Calu3 (cell line): ENCODE measurements around the gene HEBP2. TPM values are rescaled to one million over a fixed set of nuclear protein-coding genes. Genes with fewer than 3 reads are reported as not detected.
A peak's percentile ranks its signal among the peaks of the same experiment; 100 is the strongest.

Experiments used
- BruUV-seq: library from RNA; stranded (reverse); fragments of 400-500 nt; replicated peaks from 2 replicates; lab custom pipeline; 2021; lab: Mats Ljungman, UMichigan
- CTCF ChIA-PET: fragments of 300-600 bp; sonication (Branson Sonifier 250); formaldehyde crosslinking; loops from one replicate; lab custom pipeline; 2022; ENCODE audit warnings: antibody characterized with exemption; lab: Charles Lee
- DNase-seq: peaks from one replicate; pipeline ENCODE4 v3.0.0; 2022
- H3K27ac Mint-ChIP-seq: one replicate; pipeline ENCODE4 v1.8.0; 2022; ENCODE audit warnings: mixed read lengths; ENCODE audit not compliant: unreplicated experiment
- H3K27me3 Mint-ChIP-seq: one replicate; pipeline ENCODE4 v1.8.0; 2022; ENCODE audit warnings: mixed read lengths; ENCODE audit not compliant: unreplicated experiment
- H3K36me3 Mint-ChIP-seq: one replicate; pipeline ENCODE4 v1.8.0; 2022; ENCODE audit warnings: mild to moderate bottlenecking, moderate library complexity, mixed read lengths; ENCODE audit not compliant: insufficient read depth, unreplicated experiment
- H3K4me1 Mint-ChIP-seq: one replicate; pipeline ENCODE4 v1.8.0; 2022; ENCODE audit warnings: mild to moderate bottlenecking, low read depth, mixed read lengths; ENCODE audit not compliant: unreplicated experiment
- H3K4me3 Mint-ChIP-seq: one replicate; pipeline ENCODE4 v1.8.0; 2022; ENCODE audit warnings: mild to moderate bottlenecking, low read depth, moderate library complexity, mixed read lengths; ENCODE audit not compliant: unreplicated experiment
- H3K9me3 Mint-ChIP-seq: one replicate; pipeline ENCODE4 v1.8.0; 2022; ENCODE audit warnings: low read depth, mixed read lengths; ENCODE audit not compliant: unreplicated experiment
- intact Hi-C: fragments of 100-400 bp; cut with micrococcal nuclease; formaldehyde crosslinking; loops from one replicate; pipeline ENCODE4 v1.10.0; 2022; ENCODE audit not compliant: unreplicated experiment
- total RNA-seq: library from RNA; stranded (reverse); gene quantifications from 2 replicates; pipeline ENCODE4 v1.2.3, GENCODE V29; 2022
- TF ChIP-seq, protein P1 (sequence below): fragments of 200-600 bp; IDR thresholded peaks from one replicate; pipeline ENCODE4 v1.8.0; 2022; ENCODE audit warnings: antibody characterized with exemption; ENCODE audit not compliant: unreplicated experiment

The HEBP2 gene
- total RNA-seq, 1 experiment from 2014 or later = 33.4 TPM

DNA sequence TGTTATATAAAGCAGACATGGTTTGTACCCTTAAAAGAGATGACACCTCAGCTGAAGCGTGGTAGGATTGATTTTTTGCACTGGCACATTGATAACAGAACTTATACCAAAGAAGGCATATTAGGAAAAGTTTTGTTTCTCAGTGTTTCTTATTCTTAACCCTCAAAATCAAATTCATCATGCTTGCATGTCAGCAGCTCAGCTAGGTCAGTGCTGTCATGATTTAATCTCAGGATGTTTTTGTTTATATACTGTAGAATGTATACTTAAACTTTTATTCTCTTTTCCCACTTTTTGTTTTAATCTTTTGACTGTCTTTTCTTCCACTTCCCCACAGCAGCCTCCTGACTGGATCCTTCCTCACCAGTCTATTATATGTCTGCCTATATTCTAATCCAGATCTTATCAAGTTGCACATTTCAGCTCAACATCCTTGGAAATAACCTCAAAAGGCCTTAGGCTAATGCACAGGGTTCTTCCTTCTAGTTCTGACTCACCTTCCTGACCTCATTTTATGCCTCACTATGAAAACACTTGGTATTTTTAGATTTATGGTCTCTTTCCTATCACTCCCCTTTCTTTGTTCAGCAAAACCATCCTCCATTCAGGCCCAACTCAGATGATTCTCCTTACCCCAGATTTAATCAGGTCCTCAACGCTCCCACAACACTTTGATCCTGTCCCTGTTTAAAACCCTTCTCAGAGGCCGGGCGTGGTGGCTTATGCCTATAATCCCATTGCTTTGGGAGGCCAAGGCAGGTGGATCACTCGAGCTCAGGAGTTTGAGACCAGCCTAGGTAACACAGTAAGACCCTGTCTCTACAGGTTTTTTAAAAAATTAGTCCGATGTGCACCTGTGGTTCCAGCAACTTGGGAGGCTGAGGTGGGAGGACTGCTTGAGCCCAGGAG is 7.2 kb downstream of the HEBP2 start:
- intact Hi-C loops = no loop called here
- Mint-ChIP-seq H3K9me3 (no peaks in the 10 kb centered on the region), H3K36me3 (peaks cover 23% of the 10 kb centered on the region), H3K4me3 (no peak overlapping the region), H3K27ac (no peak overlapping the region), H3K27me3 (no peaks in the 10 kb centered on the region), H3K4me1 (peaks cover 10% of the 10 kb centered on the region)
- no TSS peak for BruUV-seq
- CTCF ChIA-PET = interaction anchor here (0.7 kb wide), 1 partner anchor 82 kb away, joined by 6 read pairs; no protein-coding TSS in a partner anchor
- no peak for DNase-seq
- TF ChIP-seq, protein P1, sequence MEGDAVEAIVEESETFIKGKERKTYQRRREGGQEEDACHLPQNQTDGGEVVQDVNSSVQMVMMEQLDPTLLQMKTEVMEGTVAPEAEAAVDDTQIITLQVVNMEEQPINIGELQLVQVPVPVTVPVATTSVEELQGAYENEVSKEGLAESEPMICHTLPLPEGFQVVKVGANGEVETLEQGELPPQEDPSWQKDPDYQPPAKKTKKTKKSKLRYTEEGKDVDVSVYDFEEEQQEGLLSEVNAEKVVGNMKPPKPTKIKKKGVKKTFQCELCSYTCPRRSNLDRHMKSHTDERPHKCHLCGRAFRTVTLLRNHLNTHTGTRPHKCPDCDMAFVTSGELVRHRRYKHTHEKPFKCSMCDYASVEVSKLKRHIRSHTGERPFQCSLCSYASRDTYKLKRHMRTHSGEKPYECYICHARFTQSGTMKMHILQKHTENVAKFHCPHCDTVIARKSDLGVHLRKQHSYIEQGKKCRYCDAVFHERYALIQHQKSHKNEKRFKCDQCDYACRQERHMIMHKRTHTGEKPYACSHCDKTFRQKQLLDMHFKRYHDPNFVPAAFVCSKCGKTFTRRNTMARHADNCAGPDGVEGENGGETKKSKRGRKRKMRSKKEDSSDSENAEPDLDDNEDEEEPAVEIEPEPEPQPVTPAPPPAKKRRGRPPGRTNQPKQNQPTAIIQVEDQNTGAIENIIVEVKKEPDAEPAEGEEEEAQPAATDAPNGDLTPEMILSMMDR = no peak

DNA sequence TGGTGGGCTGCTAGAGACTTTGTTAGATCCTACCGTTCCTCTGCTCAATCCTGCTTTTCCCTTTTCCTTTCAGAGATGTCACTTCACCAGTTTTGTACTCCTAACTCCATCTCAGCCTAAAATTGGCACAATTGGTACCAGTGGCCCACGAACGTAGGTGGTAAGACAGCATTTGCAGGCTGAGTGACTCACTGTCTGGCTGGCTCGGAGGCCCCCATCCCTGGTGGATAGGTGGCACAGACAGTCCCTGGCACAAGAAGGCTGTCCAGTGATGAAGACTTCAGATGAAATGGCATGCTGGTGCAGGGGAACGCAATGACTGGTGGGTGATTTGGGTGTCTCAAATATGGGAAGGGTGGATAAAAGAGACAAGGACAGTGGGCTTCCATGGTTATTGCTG is 11.1 kb downstream of the HEBP2 start:
- H3K9me3 Mint-ChIP-seq = no peaks in the 10 kb centered on the region
- no peak overlapping the region for H3K27ac Mint-ChIP-seq
- TF ChIP-seq, protein P1 = no peak
- H3K36me3 Mint-ChIP-seq = peaks cover 33% of the 10 kb centered on the region
- H3K4me3 Mint-ChIP-seq = no peak overlapping the region
- BruUV-seq = no TSS peak
- no peak for DNase-seq
- H3K27me3 Mint-ChIP-seq = no peaks in the 10 kb centered on the region
- no peaks in the 10 kb centered on the region for H3K4me1 Mint-ChIP-seq
- CTCF ChIA-PET = no interaction called here
- intact Hi-C loops = no loop called here

DNA sequence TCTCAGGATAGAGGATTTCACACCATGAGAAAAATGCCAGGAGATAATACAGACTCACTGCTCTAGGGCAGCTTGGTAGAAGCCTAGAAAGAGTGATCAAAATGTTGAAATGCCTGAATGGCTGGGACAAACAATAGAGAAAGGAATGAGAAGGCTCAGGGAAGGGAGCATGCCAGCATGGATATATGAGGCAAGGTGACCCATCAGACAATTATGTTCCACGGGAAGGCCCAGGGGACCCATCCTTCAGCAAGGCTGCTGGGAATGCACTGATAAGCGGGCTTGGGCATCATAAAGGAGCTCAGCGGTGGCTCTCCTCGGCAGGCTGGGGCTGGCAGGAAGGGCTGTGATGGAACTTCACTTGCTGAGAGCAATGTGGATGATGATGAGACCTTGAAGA is 12.2 kb downstream of the HEBP2 start:
- H3K27ac Mint-ChIP-seq = peak overlapping the region; percentile 13
- TF ChIP-seq, protein P1 = no peak
- peaks cover 36% of the 10 kb centered on the region for H3K36me3 Mint-ChIP-seq
- H3K27me3 Mint-ChIP-seq = no peaks in the 10 kb centered on the region
- DNase-seq = no peak
- no peak overlapping the region for H3K4me3 Mint-ChIP-seq
- CTCF ChIA-PET = no interaction called here
- no peaks in the 10 kb centered on the region for H3K4me1 Mint-ChIP-seq
- H3K9me3 Mint-ChIP-seq = no peaks in the 10 kb centered on the region
- intact Hi-C loops = no loop called here
- no TSS peak for BruUV-seq

DNA sequence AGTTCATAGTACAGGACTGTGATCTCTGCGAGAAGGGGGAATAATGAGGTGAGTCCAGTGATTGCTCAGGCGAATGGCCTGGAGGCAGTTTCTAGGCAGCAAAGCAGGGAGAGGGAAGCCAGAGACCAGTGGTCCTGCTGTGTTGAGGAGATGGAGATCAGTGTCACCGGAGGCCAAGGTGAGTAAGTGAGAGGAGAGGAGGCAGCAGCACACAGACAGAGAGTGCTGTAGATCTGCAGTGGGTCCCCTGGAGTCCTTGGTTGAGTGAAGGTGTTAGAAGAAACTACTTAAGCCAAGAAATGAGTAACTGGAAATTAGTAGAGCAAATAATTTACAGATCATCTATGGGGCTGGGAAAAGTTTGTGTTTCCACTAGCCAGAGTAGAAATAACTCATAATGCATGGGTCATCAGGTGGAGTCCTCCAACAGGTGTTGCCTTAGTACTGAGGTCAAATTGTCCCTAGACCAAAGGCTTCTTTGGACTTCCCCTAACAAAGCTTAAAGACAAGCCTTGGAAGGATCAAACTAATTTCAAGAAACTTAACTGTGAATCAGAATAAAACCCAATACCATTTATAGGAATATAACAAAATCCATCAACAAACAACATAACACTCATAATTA is 13.6 kb downstream of the HEBP2 start:
- no peaks in the 10 kb centered on the region for H3K9me3 Mint-ChIP-seq
- H3K36me3 Mint-ChIP-seq = peaks cover 42% of the 10 kb centered on the region
- TF ChIP-seq, protein P1 = no peak
- CTCF ChIA-PET = no interaction called here
- H3K4me1 Mint-ChIP-seq = no peaks in the 10 kb centered on the region
- DNase-seq = no peak
- BruUV-seq = no TSS peak
- H3K27me3 Mint-ChIP-seq = no peaks in the 10 kb centered on the region
- no peak overlapping the region for H3K27ac Mint-ChIP-seq
- intact Hi-C loops = no loop called here
- H3K4me3 Mint-ChIP-seq = no peak overlapping the region
